Renal cortical epithelial cell (primary cell): ENCODE results near the gene ACSL4. TPM values are rescaled to one million over a fixed set of nuclear protein-coding genes. Genes with fewer than 3 reads are reported as not detected.

ENCODE experiments used
- DNase-seq: peaks from one replicate; pipeline ENCODE4 v3.0.0-alpha.2; 2011; ENCODE audit warnings: low read depth
- total RNA-seq: library from RNA; depleted of rRNA; stranded (reverse); fragments of >200 nt; gene quantifications from 2 replicates; pipeline ENCODE4 v1.2.3, GENCODE V29; 2014

The ACSL4 gene
- total RNA-seq, 1 donor from 2014 or later = 236 TPM

- DNase-seq = no peak
Measured at GRCh38 chrX:109614951-109615350, 118.1 kb downstream of the ACSL4 start.

- no peak for DNase-seq
Measured at GRCh38 chrX:109601486-109601885, 131.6 kb downstream of the ACSL4 start.

- DNase-seq = peak; percentile 0
Measured at GRCh38 chrX:109600237-109600651, 132.8 kb downstream of the ACSL4 start.

DNA sequence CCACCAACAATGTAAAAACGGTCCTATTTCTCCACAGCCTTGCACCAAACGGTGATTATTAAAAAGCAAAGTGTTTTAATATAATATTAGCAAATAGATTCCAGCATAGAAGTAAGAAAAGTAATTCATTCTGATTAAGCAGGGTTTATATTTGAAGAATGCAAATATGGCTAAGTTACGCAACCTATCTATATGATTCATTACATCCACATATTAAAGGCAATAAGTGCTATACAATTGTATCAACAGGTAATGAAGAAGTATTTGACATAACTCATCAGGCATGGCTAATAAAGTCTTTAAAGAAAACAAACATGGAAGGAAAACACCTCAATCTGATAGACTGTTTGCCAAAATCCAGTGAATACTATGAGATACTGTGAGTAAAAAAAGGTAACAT lies 137.0 kb downstream of the ACSL4 start:
- no peak for DNase-seq

Other genes with a start within 250 kb of the ACSL4 start
- gene NXT2, start 196.4 kb downstream of the ACSL4 start, total RNA-seq = 10.5 and 12.9 TPM in 2 replicates
- gene KCNE5, start 108.1 kb downstream of the ACSL4 start, total RNA-seq = 0.10 TPM in 1 of 2 replicates, not detected in the other